A549 treated with DMSO at 1 μM for 4 hours (cell line): ENCODE measurements around the gene ATP9B. TPM values are rescaled to one million over a fixed set of nuclear protein-coding genes. Genes with fewer than 3 reads are reported as not detected.

ENCODE experiments used
- total RNA-seq: library from RNA; stranded (reverse); fragments of 200-300 nt; extraction: Qiagen RNA extraction; gene quantifications from 5 replicates; pipeline ENCODE4 v1.2.3, GENCODE V29; 2022; ENCODE audit warnings: low read depth

The ATP9B gene, protein sequence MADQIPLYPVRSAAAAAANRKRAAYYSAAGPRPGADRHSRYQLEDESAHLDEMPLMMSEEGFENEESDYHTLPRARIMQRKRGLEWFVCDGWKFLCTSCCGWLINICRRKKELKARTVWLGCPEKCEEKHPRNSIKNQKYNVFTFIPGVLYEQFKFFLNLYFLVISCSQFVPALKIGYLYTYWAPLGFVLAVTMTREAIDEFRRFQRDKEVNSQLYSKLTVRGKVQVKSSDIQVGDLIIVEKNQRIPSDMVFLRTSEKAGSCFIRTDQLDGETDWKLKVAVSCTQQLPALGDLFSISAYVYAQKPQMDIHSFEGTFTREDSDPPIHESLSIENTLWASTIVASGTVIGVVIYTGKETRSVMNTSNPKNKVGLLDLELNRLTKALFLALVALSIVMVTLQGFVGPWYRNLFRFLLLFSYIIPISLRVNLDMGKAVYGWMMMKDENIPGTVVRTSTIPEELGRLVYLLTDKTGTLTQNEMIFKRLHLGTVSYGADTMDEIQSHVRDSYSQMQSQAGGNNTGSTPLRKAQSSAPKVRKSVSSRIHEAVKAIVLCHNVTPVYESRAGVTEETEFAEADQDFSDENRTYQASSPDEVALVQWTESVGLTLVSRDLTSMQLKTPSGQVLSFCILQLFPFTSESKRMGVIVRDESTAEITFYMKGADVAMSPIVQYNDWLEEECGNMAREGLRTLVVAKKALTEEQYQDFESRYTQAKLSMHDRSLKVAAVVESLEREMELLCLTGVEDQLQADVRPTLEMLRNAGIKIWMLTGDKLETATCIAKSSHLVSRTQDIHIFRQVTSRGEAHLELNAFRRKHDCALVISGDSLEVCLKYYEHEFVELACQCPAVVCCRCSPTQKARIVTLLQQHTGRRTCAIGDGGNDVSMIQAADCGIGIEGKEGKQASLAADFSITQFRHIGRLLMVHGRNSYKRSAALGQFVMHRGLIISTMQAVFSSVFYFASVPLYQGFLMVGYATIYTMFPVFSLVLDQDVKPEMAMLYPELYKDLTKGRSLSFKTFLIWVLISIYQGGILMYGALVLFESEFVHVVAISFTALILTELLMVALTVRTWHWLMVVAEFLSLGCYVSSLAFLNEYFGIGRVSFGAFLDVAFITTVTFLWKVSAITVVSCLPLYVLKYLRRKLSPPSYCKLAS
- 17.6 to 22.7 TPM (median 19.3 TPM) in 5 replicates for total RNA-seq

GRCh38 chr18:79068937-79069716, at the start of gene ATP9B:
TSS of gene ATP9B (plus strand) at chr18:79069394. CDS start at chr18:79069411, 17 bp downstream.

DNA sequence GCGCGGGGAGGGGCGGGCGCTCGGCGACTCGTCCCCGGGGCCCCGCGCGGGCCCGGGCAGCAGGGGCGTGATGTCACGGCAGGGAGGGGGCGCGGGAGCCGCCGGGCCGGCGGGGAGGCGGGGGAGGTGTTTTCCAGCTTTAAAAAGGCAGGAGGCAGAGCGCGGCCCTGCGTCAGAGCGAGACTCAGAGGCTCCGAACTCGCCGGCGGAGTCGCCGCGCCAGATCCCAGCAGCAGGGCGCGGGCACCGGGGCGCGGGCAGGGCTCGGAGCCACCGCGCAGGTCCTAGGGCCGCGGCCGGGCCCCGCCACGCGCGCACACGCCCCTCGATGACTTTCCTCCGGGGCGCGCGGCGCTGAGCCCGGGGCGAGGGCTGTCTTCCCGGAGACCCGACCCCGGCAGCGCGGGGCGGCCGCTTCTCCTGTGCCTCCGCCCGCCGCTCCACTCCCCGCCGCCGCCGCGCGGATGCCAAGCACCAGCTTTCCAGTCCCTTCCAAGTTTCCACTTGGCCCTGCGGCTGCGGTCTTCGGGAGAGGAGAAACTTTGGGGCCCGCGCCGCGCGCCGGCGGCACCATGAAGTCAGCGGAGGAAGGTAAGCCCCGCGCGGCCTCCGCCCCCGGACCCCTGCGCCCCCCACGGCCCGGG, 326.7 kb downstream of the ATP9B start, which contains the start of gene NFATC1:
Gene NFATC1, plus strand, starts transcription at position 170 of the 644 bp plus-strand sequence. Its CDS starts 295 bp downstream, at position 465.

Other genes starting within 250 kb of the ATP9B start
- not detected in 5 replicates for gene SALL3, start 89.6 kb upstream of the ATP9B start, total RNA-seq